Duodenal mucosa (tissue), 2 donors: Measurements from ENCODE around the gene DIDO1.
"Not testable (repeated sequence)": the region's sequence is repeated elsewhere in the genome, so short reads cannot be mapped to it uniquely, and the experiment has no call there.

Experiments
- H3K27ac ChIP-seq: one replicate; pipeline ENCODE4 v1.7.0; 2013; ENCODE audit warnings: low read depth, low read length
- H3K27me3 ChIP-seq, 2 donors: one replicate each; pipeline ENCODE4 v1.7.0; 2013; ENCODE audit warnings: low read length in 2 of 2, control low read depth in 1 of 2; ENCODE audit not compliant: insufficient read depth in 2 of 2, control insufficient read depth in 1 of 2
- H3K36me3 ChIP-seq, 2 donors: one replicate each; pipeline ENCODE4 v1.7.0; 2013; ENCODE audit warnings: low read length in 2 of 2, control low read depth in 1 of 2; ENCODE audit not compliant: insufficient read depth in 2 of 2, control insufficient read depth in 1 of 2
- H3K4me1 ChIP-seq, 2 donors: one replicate each; pipeline ENCODE4 v1.7.0; 2013; ENCODE audit warnings: low read length in 2 of 2, control low read depth in 1 of 2; ENCODE audit not compliant: insufficient read depth in 2 of 2, control insufficient read depth in 1 of 2
- H3K4me3 ChIP-seq, 2 donors: one replicate each; pipeline ENCODE4 v1.7.0; 2013; ENCODE audit warnings: low read length in 2 of 2, low read depth in 1 of 2
- H3K9ac ChIP-seq, 2 donors: one replicate each; pipeline ENCODE4 v1.7.0; 2013; ENCODE audit warnings: low read length in 2 of 2, low read depth in 1 of 2
- H3K9me3 ChIP-seq, 2 donors: one replicate each; pipeline ENCODE4 v1.7.0; 2013; ENCODE audit warnings: low read length in 2 of 2, control low read depth in 1 of 2; ENCODE audit not compliant: control insufficient read depth in 1 of 2

Gene DIDO1

DNA sequence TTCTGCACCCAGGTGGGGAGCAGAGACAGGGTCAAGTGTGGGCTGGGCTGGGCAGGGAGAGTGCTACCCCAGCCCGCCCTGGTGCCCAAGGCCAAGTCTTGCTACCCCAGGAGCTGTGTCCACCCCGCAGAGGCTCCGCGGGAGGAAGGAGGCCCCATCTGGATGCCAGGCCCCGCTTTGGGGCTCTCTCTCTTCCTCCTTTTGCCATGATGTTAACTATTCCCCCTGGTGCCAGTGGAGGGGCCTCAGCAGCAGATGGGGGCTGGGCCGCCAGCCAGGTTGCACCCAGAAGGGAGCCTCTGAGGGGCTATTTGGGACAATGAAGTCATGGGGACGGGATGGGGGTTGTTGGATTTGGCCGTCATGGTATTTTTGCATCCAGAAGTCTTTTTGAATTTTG is 35.5 kb upstream of the DIDO1 start:
- no peaks in the 10 kb centered on the region for H3K9me3 ChIP-seq
- peaks cover 0 to 10% of the 10 kb centered on the region in 2 donors for H3K36me3 ChIP-seq
- H3K4me1 ChIP-seq = no peaks in the 10 kb centered on the region
- no peaks in the 10 kb centered on the region for H3K27me3 ChIP-seq
- no peak overlapping the region for H3K9ac ChIP-seq
- no peak overlapping the region for H3K4me3 ChIP-seq
- H3K27ac ChIP-seq = no peak overlapping the region

DNA sequence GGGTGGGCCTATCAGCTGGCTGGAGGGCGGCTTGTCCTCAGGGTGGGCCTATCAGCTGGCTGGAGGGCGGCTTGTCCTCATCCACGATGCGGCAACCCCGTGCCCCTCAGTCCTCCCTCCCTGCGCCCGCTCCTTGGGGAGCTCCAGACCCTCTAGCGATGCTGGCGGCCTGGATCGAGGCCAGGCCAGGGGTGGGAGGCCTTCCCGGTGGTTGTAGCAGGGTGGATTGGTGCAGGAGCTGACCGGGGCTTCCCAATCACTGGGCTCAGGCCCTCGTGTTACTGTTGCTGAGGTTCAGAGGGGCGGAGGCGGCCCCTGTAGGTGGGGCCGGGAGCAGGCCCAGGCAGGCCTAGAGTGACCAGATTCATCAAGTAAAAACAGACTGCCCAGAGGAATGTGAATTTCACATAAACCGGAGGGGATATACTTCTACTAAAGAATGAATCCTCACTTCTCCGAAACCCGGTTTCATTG is 35.0 kb upstream of the DIDO1 start:
- Histone ChIP-seq H3K36me3 (peaks cover 0 to 10% of the 10 kb centered on the region in 2 donors), H3K4me1 (no peaks in the 10 kb centered on the region), H3K27me3 (no peaks in the 10 kb centered on the region), H3K4me3 (no peak overlapping the region), H3K9me3 (no peaks in the 10 kb centered on the region), H3K9ac (no peak overlapping the region), H3K27ac (no peak overlapping the region)

DNA sequence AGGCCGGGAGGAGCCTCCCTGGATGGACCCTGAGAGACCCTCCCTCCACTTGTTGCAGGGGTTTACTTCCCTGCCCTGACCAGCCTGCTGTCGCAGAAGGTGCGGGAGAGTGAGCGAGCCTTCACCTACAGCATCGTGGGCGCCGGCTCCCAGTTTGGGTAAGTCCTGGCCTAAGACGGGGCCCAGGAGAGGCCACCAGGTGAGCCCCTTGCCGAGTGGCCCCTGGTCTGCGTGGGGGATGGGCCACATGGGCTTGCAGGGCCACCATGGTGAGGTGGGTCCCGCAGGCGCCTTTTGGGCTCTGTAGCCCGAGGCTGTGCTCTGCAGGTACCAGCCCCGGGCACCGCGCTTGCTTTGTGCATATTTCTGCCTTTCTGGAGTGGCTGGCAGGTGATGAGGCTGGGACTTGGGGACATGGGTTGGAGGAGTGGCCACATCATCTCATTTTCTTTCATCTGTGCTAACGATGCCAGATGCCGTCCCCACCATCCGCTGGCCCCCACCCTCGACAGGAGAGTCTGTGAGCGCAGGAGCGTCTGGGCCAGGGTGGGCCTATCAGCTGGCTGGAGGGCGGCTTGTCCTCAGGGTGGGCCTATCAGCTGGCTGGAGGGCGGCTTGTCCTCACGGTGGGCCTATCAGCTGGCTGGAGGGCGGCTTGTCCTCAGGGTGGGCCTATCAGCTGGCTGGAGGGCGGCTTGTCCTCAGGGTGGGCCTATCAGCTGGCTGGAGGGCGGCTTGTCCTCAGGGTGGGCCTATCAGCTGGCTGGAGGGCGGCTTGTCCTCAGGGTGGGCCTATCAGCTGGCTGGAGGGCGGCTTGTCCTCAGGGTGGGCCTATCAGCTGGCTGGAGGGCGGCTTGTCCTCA is 34.4 kb upstream of the DIDO1 start:
- H3K9me3 ChIP-seq, H3K4me3 ChIP-seq, H3K27ac ChIP-seq, H3K27me3 ChIP-seq, H3K4me1 ChIP-seq, H3K9ac ChIP-seq: not testable (repeated sequence)
- peaks cover 0 to 10% of the 10 kb centered on the region in 2 donors for H3K36me3 ChIP-seq

DNA sequence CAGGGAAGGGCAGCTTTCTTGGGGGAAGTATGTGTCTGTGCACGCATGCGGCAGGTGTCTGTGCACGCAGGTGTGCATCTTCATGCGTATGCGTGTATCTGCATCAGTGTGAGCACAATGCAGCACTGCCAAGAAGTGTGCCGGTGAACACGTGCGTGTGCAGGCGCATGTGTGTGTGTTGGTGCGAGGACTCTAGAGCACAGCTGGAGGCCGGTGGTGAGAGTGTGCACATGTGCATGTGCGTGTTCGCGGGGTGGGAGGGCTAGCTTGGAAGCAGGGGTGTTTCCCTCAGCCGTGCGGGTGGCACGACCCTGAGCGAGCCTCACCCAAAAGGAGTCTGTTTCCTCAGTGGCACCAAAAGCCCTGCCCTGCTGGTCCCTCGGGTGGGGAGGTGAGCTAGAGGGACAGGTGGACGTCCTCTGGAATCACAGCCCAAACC is 33.7 kb upstream of the DIDO1 start:
- H3K27ac ChIP-seq = no peak overlapping the region
- no peak overlapping the region for H3K9ac ChIP-seq
- no peaks in the 10 kb centered on the region for H3K27me3 ChIP-seq
- peaks cover 0 to 2% of the 10 kb centered on the region in 2 donors for H3K4me1 ChIP-seq
- H3K36me3 ChIP-seq = peaks cover 0 to 10% of the 10 kb centered on the region in 2 donors
- no peaks in the 10 kb centered on the region for H3K9me3 ChIP-seq
- no peak overlapping the region for H3K4me3 ChIP-seq

DNA sequence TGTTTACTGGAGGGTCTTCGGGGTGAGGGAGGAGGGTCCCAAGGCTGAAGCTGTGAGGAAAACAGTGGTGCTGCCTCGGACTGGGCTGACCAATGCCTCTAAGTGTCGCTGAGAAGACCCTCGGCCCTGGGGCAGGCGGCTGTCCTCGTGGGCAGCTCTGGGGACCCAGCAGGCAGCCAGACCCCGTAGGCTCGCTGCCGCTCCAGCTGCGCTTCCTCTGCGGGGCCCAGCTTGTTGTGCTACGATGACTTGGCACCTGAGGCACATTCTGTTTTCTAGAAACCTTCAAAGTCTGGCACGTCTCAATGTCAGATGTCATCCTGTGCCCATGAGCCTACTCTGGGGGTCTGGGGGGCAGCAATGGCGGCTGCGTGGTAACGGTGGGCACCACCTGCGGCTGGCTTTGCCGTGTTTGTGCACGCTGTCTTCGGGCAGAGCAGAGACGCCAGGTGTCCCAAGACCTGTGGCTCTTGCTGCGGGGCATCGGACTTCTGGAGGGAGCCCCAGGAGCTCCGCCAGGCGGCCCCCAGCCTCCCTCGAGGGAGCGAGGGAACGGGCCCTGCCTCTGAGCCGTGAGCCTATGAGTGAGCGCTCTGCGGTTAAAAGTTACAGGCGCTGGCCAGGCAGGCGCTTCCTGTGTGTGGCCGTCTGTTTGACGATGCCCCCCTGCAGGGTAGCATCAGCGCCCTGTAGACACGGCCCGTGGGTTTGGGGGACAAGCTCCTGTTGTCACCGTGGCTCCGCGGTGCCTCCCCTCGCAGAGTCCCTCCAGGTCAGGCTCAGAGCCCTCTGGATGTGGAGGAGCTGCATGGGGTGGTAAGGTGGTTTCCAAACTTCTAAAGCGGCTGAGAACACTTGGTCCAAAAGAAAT is 33.0 kb upstream of the DIDO1 start:
- peaks cover 0 to 9% of the 10 kb centered on the region in 2 donors for H3K4me1 ChIP-seq
- H3K4me3 ChIP-seq = no peak overlapping the region
- no peak overlapping the region for H3K27ac ChIP-seq
- no peak overlapping the region for H3K9ac ChIP-seq
- no peaks in the 10 kb centered on the region for H3K9me3 ChIP-seq
- H3K36me3 ChIP-seq = peaks cover 0 to 10% of the 10 kb centered on the region in 2 donors
- H3K27me3 ChIP-seq = no peaks in the 10 kb centered on the region

DNA sequence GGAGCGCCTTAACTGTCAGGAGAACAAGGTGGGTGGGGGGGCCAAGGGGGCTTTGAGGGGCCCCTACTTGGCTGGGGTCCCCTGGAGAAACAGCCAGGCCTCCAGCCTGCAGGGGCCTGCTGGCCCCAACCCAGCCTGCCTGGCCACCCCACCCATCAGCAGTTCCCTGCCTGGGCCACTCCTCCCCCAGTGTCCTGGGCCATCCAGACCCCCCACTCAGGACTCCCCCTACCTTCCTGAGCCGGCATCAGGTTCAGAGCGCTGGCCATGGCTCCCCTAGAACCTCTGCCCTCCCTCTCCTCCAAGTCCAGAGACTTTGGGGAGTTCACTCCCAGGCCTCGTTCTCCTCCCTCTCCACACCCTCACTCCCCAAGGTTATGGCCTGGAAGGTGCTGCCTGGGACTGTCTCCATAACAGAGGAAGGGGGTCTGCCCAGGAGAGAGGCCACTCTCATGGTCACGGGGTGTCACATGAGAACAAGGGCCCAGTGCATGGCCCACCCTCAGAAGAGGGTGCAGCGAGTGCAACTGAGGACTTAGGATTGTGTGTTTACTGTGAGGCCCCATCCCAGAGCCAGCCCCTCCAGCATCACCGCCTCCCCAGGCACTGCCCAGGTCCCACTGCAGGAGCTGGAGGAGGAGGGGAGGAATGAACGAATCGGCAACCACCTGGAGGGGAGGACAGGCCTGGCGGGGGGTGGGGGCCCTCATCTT is 32.2 kb upstream of the DIDO1 start:
- Histone ChIP-seq H3K36me3 (peaks cover 0 to 10% of the 10 kb centered on the region in 2 donors), H3K27me3 (no peaks in the 10 kb centered on the region), H3K27ac (no peak overlapping the region)

DNA sequence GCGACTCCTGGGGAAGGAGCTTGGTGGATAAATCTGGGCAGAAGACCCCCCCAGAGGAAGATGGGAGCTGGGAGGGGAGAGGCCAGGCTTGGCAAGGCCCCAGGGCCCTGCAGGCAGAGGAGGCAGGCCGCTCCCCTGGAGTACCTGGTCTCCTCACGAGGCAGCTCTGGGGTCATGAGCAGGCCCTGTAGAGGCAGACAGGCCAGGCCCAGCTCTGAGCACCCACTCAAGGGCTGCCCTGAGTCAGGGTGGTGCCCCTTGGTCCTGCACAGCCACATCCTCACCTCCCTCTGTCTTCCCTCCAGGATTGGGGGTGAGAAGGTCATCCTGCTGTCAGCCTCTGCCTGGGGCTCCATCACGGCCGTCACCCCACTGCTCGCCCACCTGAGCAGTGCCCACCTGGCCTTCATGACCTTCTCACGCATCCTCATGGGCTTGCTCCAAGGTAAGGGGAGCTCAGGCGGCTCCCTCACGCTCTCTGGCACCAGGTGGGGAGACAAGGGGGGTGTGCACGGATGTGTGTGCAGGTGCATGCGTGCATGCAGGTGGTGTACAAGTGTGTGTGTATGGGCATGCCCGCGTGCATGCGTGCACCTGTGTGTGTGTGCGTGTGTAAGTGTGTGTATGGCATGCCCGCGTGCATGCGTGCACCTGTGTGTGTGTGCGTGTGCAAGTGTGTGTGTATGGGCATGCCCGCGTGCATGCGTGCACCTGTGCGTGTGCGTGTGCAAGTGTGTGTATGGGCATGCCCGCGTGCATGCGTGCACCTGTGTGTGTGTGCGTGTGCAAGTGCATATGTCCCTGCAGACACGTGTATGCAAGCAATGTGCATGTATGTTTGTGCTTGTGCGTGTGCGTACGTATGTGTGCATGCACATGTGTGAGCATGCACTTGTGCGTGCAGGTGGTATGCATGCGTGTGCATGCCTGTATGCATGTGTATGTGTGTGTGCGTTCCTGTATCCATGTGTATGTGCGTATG is 31.1 kb upstream of the DIDO1 start:
- no peak overlapping the region for H3K4me3 ChIP-seq
- no peaks in the 10 kb centered on the region for H3K9me3 ChIP-seq
- H3K27me3 ChIP-seq = no peaks in the 10 kb centered on the region
- no peak overlapping the region for H3K9ac ChIP-seq
- no peak overlapping the region for H3K27ac ChIP-seq
- peaks cover 0 to 10% of the 10 kb centered on the region in 2 donors for H3K36me3 ChIP-seq
- H3K4me1 ChIP-seq = peaks cover 7 to 23% of the 10 kb centered on the region in 2 donors

More for the DNA sequence above, 32.2 kb upstream of the DIDO1 start:
- peaks cover 3 to 14% of the 10 kb centered on the region in 2 donors for H3K4me1 ChIP-seq
- no peak overlapping the region for H3K4me3 ChIP-seq
- H3K9me3 ChIP-seq = no peaks in the 10 kb centered on the region
- no peak overlapping the region for H3K9ac ChIP-seq

DNA sequence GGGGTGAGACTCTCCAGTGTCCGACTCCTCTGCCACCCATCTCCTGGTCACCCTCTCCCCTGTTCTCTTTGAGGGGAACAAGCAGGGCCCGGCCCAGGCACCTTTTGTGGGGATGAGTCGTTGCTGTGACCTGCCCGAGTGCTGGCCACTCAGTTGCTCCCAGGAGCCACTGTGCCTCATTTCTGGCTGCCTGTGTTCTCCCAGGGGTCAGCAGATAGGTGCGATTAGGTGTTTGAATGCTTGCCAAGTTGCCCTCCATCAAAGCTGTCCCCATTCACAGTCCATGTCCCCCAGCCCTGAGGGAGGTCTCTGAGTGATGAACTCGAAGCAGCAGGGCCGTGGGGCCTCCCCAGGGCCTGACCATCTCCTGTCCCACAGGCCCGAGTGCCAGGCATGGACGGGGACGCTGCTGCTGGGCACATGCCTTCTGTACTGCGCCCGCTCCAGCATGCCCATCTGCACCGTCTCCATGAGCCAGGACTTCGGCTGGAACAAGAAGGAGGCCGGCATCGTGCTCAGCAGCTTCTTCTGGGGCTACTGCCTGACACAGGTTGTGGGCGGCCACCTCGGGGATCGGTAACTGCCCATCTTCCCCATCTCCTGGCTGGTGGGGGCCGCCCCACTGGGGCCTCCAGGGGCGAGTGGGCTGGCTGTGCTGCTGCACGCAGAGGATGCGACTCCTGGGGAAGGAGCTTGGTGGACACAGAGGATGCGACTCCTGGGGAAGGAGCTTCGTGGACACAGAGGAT is 30.3 kb upstream of the DIDO1 start:
- H3K9me3 ChIP-seq = no peaks in the 10 kb centered on the region
- H3K27ac ChIP-seq = no peak overlapping the region
- no peaks in the 10 kb centered on the region for H3K27me3 ChIP-seq
- H3K4me1 ChIP-seq = peaks cover 10 to 31% of the 10 kb centered on the region in 2 donors
- H3K36me3 ChIP-seq = peaks cover 0 to 10% of the 10 kb centered on the region in 2 donors
- no peak overlapping the region for H3K9ac ChIP-seq
- no peak overlapping the region for H3K4me3 ChIP-seq
